ENCODE data around the gene FRMD8.

FRMD8 gene

GRCh38 chr11:65386307-65387140 lies at the start of gene FRMD8:
TSS of gene FRMD8 (plus strand) at chr11:65386637. CDS start at chr11:65387037, 400 bp downstream.
- peak; percentile 88 for DNase-seq (ENCODE audit: low spot score)

GRCh38 chr11:65338676-65339075 lies 47.8 kb upstream of the FRMD8 start:
- DNase-seq (ENCODE audit: low spot score), result no peak

GRCh38 chr11:65340226-65340625 lies 46.2 kb upstream of the FRMD8 start:
- DNase-seq (ENCODE audit: low spot score), result no peak

- no peak for DNase-seq (ENCODE audit: low spot score)
Observed at GRCh38 chr11:65341856-65342255, 44.6 kb upstream of the FRMD8 start.

GRCh38 chr11:65351511-65351910 lies 34.9 kb upstream of the FRMD8 start:
- no peak for DNase-seq (ENCODE audit: low spot score)

GRCh38 chr11:65352783-65353182 lies 33.7 kb upstream of the FRMD8 start:
- DNase-seq (ENCODE audit: low spot score), result no peak

GRCh38 chr11:65353376-65353775 lies 33.1 kb upstream of the FRMD8 start:
- no peak for DNase-seq (ENCODE audit: low spot score)

GRCh38 chr11:65353900-65354264 lies 32.6 kb upstream of the FRMD8 start:
- no peak for DNase-seq (ENCODE audit: low spot score)

GRCh38 chr11:65354265-65355012 lies 32.0 kb upstream of the FRMD8 start, which contains the start of gene TIGD3:
TSS of gene TIGD3 (plus strand) at chr11:65354751. CDS start at chr11:65355809, 1,058 bp downstream.
- peak; percentile 97 for DNase-seq (ENCODE audit: low spot score)

GRCh38 chr11:65355013-65355775 lies 31.2 kb upstream of the FRMD8 start:
- peak; percentile 47 for DNase-seq (ENCODE audit: low spot score)

GRCh38 chr11:65355776-65356393 lies 30.6 kb upstream of the FRMD8 start:
- DNase-seq (ENCODE audit: low spot score), result no peak

GRCh38 chr11:65356394-65356972 lies 30.0 kb upstream of the FRMD8 start:
- DNase-seq (ENCODE audit: low spot score), result no peak

GRCh38 chr11:65357856-65358356 lies 28.5 kb upstream of the FRMD8 start:
- no peak for DNase-seq (ENCODE audit: low spot score)

- DNase-seq (ENCODE audit: low spot score), result no peak
Observed at GRCh38 chr11:65362320-65362931, 24.0 kb upstream of the FRMD8 start.

- DNase-seq (ENCODE audit: low spot score), result no peak
Observed at GRCh38 chr11:65362966-65363365, 23.5 kb upstream of the FRMD8 start.

- DNase-seq (ENCODE audit: low spot score), result no peak
Observed at GRCh38 chr11:65363770-65364169, 22.7 kb upstream of the FRMD8 start.

- DNase-seq (ENCODE audit: low spot score), result peak; percentile 58
Observed at GRCh38 chr11:65366340-65366773, 20.1 kb upstream of the FRMD8 start.

GRCh38 chr11:65370659-65371049 lies 15.8 kb upstream of the FRMD8 start:
- DNase-seq (ENCODE audit: low spot score), result no peak

- no peak for DNase-seq (ENCODE audit: low spot score)
Observed at GRCh38 chr11:65373839-65374580, 12.4 kb upstream of the FRMD8 start.

GRCh38 chr11:65375012-65375411 lies 11.4 kb upstream of the FRMD8 start:
- DNase-seq (ENCODE audit: low spot score), result no peak
